Measurements from ENCODE around the gene TAF11L3. TPM values are rescaled to one million over a fixed set of nuclear protein-coding genes. Genes with fewer than 3 reads are reported as not detected.
"Not testable (repeated sequence)": the region's sequence is repeated elsewhere in the genome, so short reads cannot be mapped to it uniquely, and the experiment has no call there.

The TAF11L3 gene
- total RNA-seq (not detected), polyA plus RNA-seq (not detected)

DNA sequence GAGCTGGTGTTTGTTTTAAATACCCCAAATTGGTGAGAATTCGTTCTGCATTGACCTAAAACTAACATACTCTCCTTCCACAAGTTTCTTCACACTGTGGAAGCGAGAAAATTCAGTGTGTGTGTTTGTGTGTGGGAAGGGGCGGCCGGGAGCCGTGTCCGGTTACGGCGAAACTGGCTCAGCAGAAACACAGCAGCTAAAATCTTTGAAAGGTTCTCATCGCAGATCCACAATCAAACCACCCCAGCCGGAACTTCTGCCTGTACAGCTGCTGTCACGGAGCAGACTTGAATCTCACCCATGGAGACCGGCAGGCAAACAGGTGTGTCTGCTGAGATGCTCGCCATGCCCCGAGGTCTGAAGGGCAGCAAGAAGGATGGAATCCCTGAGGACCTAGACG, at the start of gene TAF11L3:
Gene TAF11L3, plus strand, starts transcription at position 301 of the 400 bp plus-strand sequence.
- H3K9me3 ChIP-seq (ENCODE audit: control insufficient read depth in 4 of 4, low read length in 3 of 4); H3K27me3 ChIP-seq (ENCODE audit: control insufficient read depth in 4 of 4, insufficient read depth in 4 of 4, low read length in 3 of 4); H3K36me3 ChIP-seq (ENCODE audit: control insufficient read depth in 4 of 4, insufficient read depth in 3 of 4, low read depth in 1 of 4, low read length in 3 of 4); H3K4me3 ChIP-seq (ENCODE audit: low read depth in 1 of 3, low read length in 3 of 3); DNase-seq (ENCODE audit: low spot score); H3K9ac ChIP-seq (ENCODE audit: low read depth in 1 of 2, low read length in 2 of 2); H3K4me1 ChIP-seq (ENCODE audit: control insufficient read depth in 4 of 4, insufficient read depth in 4 of 4, low read length in 3 of 4); H3K27ac ChIP-seq (ENCODE audit: low read depth in 1 of 2, low read length in 2 of 2): not testable (repeated sequence)
- WGBS, result no CpG with 5 or more reads among the region's 15 CpGs

DNA sequence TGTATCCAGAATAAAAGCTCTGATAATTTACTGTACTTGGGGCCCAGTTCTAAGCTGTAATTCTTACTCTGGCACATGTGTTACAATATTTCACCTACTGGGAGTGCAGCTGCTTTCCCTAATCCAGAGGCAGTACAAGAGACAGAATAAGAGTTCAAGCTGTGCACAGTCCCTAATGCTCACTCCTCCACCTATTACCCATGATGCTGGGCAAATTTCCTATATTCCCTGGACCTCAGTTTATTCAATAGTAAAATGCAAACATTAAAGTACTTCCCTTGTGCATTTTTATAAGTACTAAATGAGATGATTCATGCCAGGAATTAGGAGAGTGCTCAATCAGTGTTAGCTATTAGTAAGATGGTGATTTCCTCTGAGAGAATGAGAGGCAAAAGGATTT, 48.1 kb upstream of the TAF11L3 start:
- DNase-seq (ENCODE audit: low spot score), result no peak
- no peak overlapping the region for H3K9ac ChIP-seq (ENCODE audit: low read depth in 1 of 2, low read length in 2 of 2)
- no peaks in the 10 kb centered on the region for H3K4me1 ChIP-seq (ENCODE audit: control insufficient read depth in 4 of 4, insufficient read depth in 4 of 4, low read length in 3 of 4)
- no peak overlapping the region for H3K4me3 ChIP-seq (ENCODE audit: low read depth in 1 of 3, low read length in 3 of 3)
- no peak overlapping the region for H3K27ac ChIP-seq (ENCODE audit: low read depth in 1 of 2, low read length in 2 of 2)
- H3K36me3 ChIP-seq (ENCODE audit: control insufficient read depth in 4 of 4, insufficient read depth in 3 of 4, low read depth in 1 of 4, low read length in 3 of 4), result no peaks in the 10 kb centered on the region
- H3K27me3 ChIP-seq (ENCODE audit: control insufficient read depth in 4 of 4, insufficient read depth in 4 of 4, low read length in 3 of 4), result no peaks in the 10 kb centered on the region
- TF ChIP-seq GABPA (IDR thresholded peaks at IDR 0.05 in 1 of 2, conservative IDR thresholded peaks at IDR 0.05 in 1 of 2) (no peak), EGR1 (IDR thresholded peaks at IDR 0.05; ENCODE audit: low read depth in 2 of 2) (no peak), RAD21 (IDR thresholded peaks at IDR 0.05) (no peak), NR2F2 (IDR thresholded peaks at IDR 0.05) (no peak), HNF4G (IDR thresholded peaks at IDR 0.05) (no peak), YY1 (IDR thresholded peaks at IDR 0.05) (no peak), TAF1 (conservative IDR thresholded peaks at IDR 0.05) (no peak), FOXA1 (IDR thresholded peaks at IDR 0.05) (no peak), HNF4A (conservative IDR thresholded peaks at IDR 0.05) (no peak), SP1 (IDR thresholded peaks at IDR 0.05) (no peak)
- TF ChIP-seq, protein P1, sequence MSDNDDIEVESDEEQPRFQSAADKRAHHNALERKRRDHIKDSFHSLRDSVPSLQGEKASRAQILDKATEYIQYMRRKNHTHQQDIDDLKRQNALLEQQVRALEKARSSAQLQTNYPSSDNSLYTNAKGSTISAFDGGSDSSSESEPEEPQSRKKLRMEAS (IDR thresholded peaks at IDR 0.05), result no peak
- TF ChIP-seq, protein P2, sequence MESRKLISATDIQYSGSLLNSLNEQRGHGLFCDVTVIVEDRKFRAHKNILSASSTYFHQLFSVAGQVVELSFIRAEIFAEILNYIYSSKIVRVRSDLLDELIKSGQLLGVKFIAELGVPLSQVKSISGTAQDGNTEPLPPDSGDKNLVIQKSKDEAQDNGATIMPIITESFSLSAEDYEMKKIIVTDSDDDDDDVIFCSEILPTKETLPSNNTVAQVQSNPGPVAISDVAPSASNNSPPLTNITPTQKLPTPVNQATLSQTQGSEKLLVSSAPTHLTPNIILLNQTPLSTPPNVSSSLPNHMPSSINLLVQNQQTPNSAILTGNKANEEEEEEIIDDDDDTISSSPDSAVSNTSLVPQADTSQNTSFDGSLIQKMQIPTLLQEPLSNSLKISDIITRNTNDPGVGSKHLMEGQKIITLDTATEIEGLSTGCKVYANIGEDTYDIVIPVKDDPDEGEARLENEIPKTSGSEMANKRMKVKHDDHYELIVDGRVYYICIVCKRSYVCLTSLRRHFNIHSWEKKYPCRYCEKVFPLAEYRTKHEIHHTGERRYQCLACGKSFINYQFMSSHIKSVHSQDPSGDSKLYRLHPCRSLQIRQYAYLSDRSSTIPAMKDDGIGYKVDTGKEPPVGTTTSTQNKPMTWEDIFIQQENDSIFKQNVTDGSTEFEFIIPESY (IDR thresholded peaks at IDR 0.05), result no peak
- TF ChIP-seq, protein P3, sequence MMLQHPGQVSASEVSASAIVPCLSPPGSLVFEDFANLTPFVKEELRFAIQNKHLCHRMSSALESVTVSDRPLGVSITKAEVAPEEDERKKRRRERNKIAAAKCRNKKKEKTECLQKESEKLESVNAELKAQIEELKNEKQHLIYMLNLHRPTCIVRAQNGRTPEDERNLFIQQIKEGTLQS (IDR thresholded peaks at IDR 0.05), result no peak
- TF ChIP-seq, protein P4, sequence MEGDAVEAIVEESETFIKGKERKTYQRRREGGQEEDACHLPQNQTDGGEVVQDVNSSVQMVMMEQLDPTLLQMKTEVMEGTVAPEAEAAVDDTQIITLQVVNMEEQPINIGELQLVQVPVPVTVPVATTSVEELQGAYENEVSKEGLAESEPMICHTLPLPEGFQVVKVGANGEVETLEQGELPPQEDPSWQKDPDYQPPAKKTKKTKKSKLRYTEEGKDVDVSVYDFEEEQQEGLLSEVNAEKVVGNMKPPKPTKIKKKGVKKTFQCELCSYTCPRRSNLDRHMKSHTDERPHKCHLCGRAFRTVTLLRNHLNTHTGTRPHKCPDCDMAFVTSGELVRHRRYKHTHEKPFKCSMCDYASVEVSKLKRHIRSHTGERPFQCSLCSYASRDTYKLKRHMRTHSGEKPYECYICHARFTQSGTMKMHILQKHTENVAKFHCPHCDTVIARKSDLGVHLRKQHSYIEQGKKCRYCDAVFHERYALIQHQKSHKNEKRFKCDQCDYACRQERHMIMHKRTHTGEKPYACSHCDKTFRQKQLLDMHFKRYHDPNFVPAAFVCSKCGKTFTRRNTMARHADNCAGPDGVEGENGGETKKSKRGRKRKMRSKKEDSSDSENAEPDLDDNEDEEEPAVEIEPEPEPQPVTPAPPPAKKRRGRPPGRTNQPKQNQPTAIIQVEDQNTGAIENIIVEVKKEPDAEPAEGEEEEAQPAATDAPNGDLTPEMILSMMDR (IDR thresholded peaks at IDR 0.05; ENCODE audit: low read depth, low read length, missing input control), result no peak
- TF ChIP-seq, protein P5, sequence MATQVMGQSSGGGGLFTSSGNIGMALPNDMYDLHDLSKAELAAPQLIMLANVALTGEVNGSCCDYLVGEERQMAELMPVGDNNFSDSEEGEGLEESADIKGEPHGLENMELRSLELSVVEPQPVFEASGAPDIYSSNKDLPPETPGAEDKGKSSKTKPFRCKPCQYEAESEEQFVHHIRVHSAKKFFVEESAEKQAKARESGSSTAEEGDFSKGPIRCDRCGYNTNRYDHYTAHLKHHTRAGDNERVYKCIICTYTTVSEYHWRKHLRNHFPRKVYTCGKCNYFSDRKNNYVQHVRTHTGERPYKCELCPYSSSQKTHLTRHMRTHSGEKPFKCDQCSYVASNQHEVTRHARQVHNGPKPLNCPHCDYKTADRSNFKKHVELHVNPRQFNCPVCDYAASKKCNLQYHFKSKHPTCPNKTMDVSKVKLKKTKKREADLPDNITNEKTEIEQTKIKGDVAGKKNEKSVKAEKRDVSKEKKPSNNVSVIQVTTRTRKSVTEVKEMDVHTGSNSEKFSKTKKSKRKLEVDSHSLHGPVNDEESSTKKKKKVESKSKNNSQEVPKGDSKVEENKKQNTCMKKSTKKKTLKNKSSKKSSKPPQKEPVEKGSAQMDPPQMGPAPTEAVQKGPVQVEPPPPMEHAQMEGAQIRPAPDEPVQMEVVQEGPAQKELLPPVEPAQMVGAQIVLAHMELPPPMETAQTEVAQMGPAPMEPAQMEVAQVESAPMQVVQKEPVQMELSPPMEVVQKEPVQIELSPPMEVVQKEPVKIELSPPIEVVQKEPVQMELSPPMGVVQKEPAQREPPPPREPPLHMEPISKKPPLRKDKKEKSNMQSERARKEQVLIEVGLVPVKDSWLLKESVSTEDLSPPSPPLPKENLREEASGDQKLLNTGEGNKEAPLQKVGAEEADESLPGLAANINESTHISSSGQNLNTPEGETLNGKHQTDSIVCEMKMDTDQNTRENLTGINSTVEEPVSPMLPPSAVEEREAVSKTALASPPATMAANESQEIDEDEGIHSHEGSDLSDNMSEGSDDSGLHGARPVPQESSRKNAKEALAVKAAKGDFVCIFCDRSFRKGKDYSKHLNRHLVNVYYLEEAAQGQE (IDR thresholded peaks at IDR 0.05), result no peak
- no peaks in the 10 kb centered on the region for H3K9me3 ChIP-seq (ENCODE audit: control insufficient read depth in 4 of 4, low read length in 3 of 4)

DNA sequence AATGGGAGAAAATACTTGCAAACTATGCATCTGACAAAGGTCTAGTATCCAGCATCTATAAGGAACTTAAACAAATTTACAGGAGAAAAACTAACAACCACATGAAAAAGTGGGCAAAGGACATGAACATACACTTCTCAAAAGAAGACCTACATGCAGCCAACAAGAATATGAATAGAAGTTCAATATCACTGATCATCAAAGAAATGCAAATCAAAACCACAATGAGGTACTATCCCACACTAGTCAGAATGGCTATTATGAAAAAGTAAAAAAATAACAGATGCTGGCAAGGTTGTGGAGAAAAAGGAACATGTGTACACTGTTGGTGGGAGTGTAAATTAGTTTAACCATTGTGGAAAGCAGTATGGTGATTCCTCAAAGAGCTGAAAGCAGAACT, 43.1 kb upstream of the TAF11L3 start:
- not testable (repeated sequence) for H3K9me3 ChIP-seq (ENCODE audit: control insufficient read depth in 4 of 4, low read length in 3 of 4); H3K4me1 ChIP-seq (ENCODE audit: control insufficient read depth in 4 of 4, insufficient read depth in 4 of 4, low read length in 3 of 4); H3K9ac ChIP-seq (ENCODE audit: low read depth in 1 of 2, low read length in 2 of 2); H3K27me3 ChIP-seq (ENCODE audit: control insufficient read depth in 4 of 4, insufficient read depth in 4 of 4, low read length in 3 of 4); DNase-seq (ENCODE audit: low spot score); H3K4me3 ChIP-seq (ENCODE audit: low read depth in 1 of 3, low read length in 3 of 3); H3K27ac ChIP-seq (ENCODE audit: low read depth in 1 of 2, low read length in 2 of 2); H3K36me3 ChIP-seq (ENCODE audit: control insufficient read depth in 4 of 4, insufficient read depth in 3 of 4, low read depth in 1 of 4, low read length in 3 of 4)
